Measurements from ENCODE around the gene MYMX. TPM values are rescaled to one million over a fixed set of nuclear protein-coding genes. Genes with fewer than 3 reads are reported as not detected.

The MYMX gene
- total RNA-seq, 1 donor = not detected

- DNase-seq (ENCODE audit: insufficient read length, low spot score, missing footprints) = no peak
- Histone ChIP-seq H3K27ac (ENCODE audit: low read depth, low read length) (no peak overlapping the region), H4K20me1 (ENCODE audit: insufficient read depth, low read length) (no peaks in the 10 kb centered on the region), H3K9me3 (ENCODE audit: low read depth, low read length) (no peaks in the 10 kb centered on the region), H3K4me1 (ENCODE audit: insufficient read depth, low read length) (peaks cover 21% of the 10 kb centered on the region), H3K4me2 (ENCODE audit: insufficient read depth, low read length) (no peak overlapping the region), H3K4me3 (ENCODE audit: insufficient read depth, low read length) (no peak overlapping the region), H3K27me3 (ENCODE audit: insufficient read depth, low read length) (no peaks in the 10 kb centered on the region), H3K36me3 (ENCODE audit: insufficient read depth, low read length) (no peaks in the 10 kb centered on the region), H3K79me2 (ENCODE audit: insufficient read depth, low read length) (no peaks in the 10 kb centered on the region), H2AFZ (ENCODE audit: low read length) (no peak overlapping the region)
- TF ChIP-seq CTCF (IDR thresholded peaks at IDR 0.05; ENCODE audit: extremely low read depth, low read depth, low read length) = no peak
These were observed 39.8 kb upstream of the MYMX start for GRCh38 chr6:44176762-44177509.

GRCh38 chr6:44177691-44178423, 38.9 kb upstream of the MYMX start:
- H3K27me3 ChIP-seq (ENCODE audit: insufficient read depth, low read length) = no peaks in the 10 kb centered on the region
- no peak overlapping the region for H3K4me3 ChIP-seq (ENCODE audit: insufficient read depth, low read length)
- peak; percentile 90 for DNase-seq (ENCODE audit: insufficient read length, low spot score, missing footprints)
- no peak for TF ChIP-seq CTCF (IDR thresholded peaks at IDR 0.05; ENCODE audit: extremely low read depth, low read depth, low read length)
- H3K36me3 ChIP-seq (ENCODE audit: insufficient read depth, low read length) = no peaks in the 10 kb centered on the region
- H3K27ac ChIP-seq (ENCODE audit: low read depth, low read length) = no peak overlapping the region
- H4K20me1 ChIP-seq (ENCODE audit: insufficient read depth, low read length) = no peaks in the 10 kb centered on the region
- no peak overlapping the region for H2AFZ ChIP-seq (ENCODE audit: low read length)
- no peaks in the 10 kb centered on the region for H3K79me2 ChIP-seq (ENCODE audit: insufficient read depth, low read length)
- no peaks in the 10 kb centered on the region for H3K9me3 ChIP-seq (ENCODE audit: low read depth, low read length)
- no peak overlapping the region for H3K4me2 ChIP-seq (ENCODE audit: insufficient read depth, low read length)
- H3K4me1 ChIP-seq (ENCODE audit: insufficient read depth, low read length) = peaks cover 21% of the 10 kb centered on the region

GRCh38 chr6:44178424-44179071, 38.2 kb upstream of the MYMX start:
- Histone ChIP-seq H3K27ac (ENCODE audit: low read depth, low read length) (no peak overlapping the region), H2AFZ (ENCODE audit: low read length) (no peak overlapping the region), H3K4me2 (ENCODE audit: insufficient read depth, low read length) (no peak overlapping the region), H3K9me3 (ENCODE audit: low read depth, low read length) (no peaks in the 10 kb centered on the region), H4K20me1 (ENCODE audit: insufficient read depth, low read length) (no peaks in the 10 kb centered on the region), H3K36me3 (ENCODE audit: insufficient read depth, low read length) (no peaks in the 10 kb centered on the region), H3K27me3 (ENCODE audit: insufficient read depth, low read length) (no peaks in the 10 kb centered on the region), H3K4me3 (ENCODE audit: insufficient read depth, low read length) (no peak overlapping the region), H3K4me1 (ENCODE audit: insufficient read depth, low read length) (peaks cover 21% of the 10 kb centered on the region), H3K79me2 (ENCODE audit: insufficient read depth, low read length) (no peaks in the 10 kb centered on the region)
- peak; percentile 86 for DNase-seq (ENCODE audit: insufficient read length, low spot score, missing footprints)
- TF ChIP-seq CTCF (IDR thresholded peaks at IDR 0.05; ENCODE audit: extremely low read depth, low read depth, low read length) = no peak

GRCh38 chr6:44179072-44179536, 37.6 kb upstream of the MYMX start:
- Histone ChIP-seq H3K4me3 (ENCODE audit: insufficient read depth, low read length) (no peak overlapping the region), H3K79me2 (ENCODE audit: insufficient read depth, low read length) (no peaks in the 10 kb centered on the region), H3K36me3 (ENCODE audit: insufficient read depth, low read length) (no peaks in the 10 kb centered on the region), H2AFZ (ENCODE audit: low read length) (no peak overlapping the region), H3K27ac (ENCODE audit: low read depth, low read length) (no peak overlapping the region), H4K20me1 (ENCODE audit: insufficient read depth, low read length) (no peaks in the 10 kb centered on the region), H3K9me3 (ENCODE audit: low read depth, low read length) (no peaks in the 10 kb centered on the region), H3K4me2 (ENCODE audit: insufficient read depth, low read length) (no peak overlapping the region), H3K27me3 (ENCODE audit: insufficient read depth, low read length) (peaks cover 5% of the 10 kb centered on the region), H3K4me1 (ENCODE audit: insufficient read depth, low read length) (peaks cover 21% of the 10 kb centered on the region)
- no peak for DNase-seq (ENCODE audit: insufficient read length, low spot score, missing footprints)
- no peak for TF ChIP-seq CTCF (IDR thresholded peaks at IDR 0.05; ENCODE audit: extremely low read depth, low read depth, low read length)
